ENCODE measurements around the gene DLX2. TPM values are rescaled to one million over a fixed set of nuclear protein-coding genes. Genes with fewer than 3 reads are reported as not detected.

The DLX2 gene
- total RNA-seq, 3 donors from 2014 or later (not counting 1 experiment from before 2014, with no cell fraction given), result 0.55 to 0.84 (median 0.78) TPM

DNA sequence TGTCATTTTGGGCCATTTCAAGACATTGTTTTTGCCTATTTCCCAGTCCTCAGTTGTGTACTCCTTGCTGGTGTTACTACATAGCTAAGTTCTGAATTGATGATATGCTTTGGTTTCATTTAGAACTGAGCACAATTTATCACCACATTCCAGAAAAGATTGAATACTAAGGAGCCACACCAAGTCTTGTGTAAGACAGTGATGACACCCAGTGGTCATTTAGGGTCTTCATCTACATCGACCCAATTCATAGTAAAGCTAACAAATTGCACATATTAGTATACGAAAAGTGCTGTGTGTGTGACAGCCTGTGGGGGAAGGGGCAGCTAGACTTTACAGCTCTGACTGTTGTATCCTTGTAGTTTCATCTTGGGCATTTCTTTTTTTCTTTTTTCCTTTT is 10.9 kb upstream of the DLX2 start:
- Mint-ChIP-seq H3K9me3 (no peaks in the 10 kb centered on the region), H3K36me3 (no peaks in the 10 kb centered on the region), H3K27ac (no peak overlapping the region), H3K4me3 (no peak overlapping the region), H3K4me1 (peaks cover 6 to 9% of the 10 kb centered on the region in 2 donors), H3K27me3 (ENCODE audit: low read depth in 2 of 2) (peaks cover 31 to 41% of the 10 kb centered on the region in 2 donors)
- Histone ChIP-seq H3K36me3 (ENCODE audit: control insufficient read depth, insufficient read depth, low read length) (no peaks in the 10 kb centered on the region), H3K9me3 (ENCODE audit: control insufficient read depth, insufficient read depth, low read length) (no peaks in the 10 kb centered on the region), H3K4me3 (ENCODE audit: low read length) (no peak overlapping the region), H3K4me1 (ENCODE audit: control insufficient read depth, insufficient read depth, low read length) (peaks cover 5% of the 10 kb centered on the region), H3K27me3 (ENCODE audit: control insufficient read depth, insufficient read depth, low read length) (peaks cover 14% of the 10 kb centered on the region), H3K27ac (ENCODE audit: low read length) (no peak overlapping the region)
- intact Hi-C loops (cut with micrococcal nuclease), result loop anchor here (5.0 kb wide), 1 partner anchor 301 kb away; no protein-coding TSS in a partner anchor
- peak in 1 of 2 donors; percentile 43 for DNase-seq
- ATAC-seq, result peak in 1 of 3 donors; percentile 42
- TF ChIP-seq, protein P1, sequence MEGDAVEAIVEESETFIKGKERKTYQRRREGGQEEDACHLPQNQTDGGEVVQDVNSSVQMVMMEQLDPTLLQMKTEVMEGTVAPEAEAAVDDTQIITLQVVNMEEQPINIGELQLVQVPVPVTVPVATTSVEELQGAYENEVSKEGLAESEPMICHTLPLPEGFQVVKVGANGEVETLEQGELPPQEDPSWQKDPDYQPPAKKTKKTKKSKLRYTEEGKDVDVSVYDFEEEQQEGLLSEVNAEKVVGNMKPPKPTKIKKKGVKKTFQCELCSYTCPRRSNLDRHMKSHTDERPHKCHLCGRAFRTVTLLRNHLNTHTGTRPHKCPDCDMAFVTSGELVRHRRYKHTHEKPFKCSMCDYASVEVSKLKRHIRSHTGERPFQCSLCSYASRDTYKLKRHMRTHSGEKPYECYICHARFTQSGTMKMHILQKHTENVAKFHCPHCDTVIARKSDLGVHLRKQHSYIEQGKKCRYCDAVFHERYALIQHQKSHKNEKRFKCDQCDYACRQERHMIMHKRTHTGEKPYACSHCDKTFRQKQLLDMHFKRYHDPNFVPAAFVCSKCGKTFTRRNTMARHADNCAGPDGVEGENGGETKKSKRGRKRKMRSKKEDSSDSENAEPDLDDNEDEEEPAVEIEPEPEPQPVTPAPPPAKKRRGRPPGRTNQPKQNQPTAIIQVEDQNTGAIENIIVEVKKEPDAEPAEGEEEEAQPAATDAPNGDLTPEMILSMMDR (IDR thresholded peaks at IDR 0.05), result no peak
- WGBS (ENCODE audit: insufficient coverage), result 33% methylated on average over 1 of the region's 2 CpGs

DNA sequence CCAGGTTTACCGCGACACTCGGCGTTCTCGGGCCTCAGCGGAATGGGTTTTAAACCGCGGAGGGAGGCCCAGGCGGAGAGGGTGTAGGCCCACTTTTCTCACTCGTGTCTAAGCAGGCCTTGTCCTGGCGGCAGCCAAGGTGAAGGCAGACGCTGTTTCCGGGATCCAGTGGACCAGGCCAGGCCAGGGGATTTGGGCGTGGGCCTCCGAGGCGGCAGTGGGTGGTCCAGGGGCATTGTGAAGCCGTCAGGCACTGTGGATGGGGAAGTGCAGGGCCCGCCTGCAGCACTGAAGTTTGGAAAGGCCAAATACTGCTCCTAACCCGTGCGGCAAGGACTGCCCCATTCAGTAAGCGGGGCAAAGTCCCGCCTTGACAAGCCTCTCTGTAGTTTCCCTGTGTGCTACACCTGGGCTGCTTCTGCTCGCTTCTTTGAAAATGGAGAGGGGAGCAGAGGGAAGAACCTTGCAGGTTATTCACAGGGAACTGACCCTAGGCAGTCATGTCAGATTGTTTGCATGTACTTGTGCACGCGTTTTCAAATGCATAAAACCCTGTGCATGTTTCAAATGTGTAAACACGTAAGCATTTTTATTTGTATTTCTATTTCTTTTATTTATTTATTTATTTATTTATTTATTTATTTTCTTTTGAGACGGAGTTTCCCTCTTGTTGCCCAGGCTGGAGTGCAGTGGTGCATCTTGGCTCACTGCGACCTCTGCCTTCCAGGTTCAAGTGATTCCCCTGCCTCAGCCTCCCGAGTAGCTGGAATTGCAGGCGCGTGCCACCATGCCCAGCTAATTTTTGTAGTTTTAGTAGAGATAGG is 7.5 kb upstream of the DLX2 start:
- Histone ChIP-seq H3K36me3 (ENCODE audit: control insufficient read depth, insufficient read depth, low read length) (no peaks in the 10 kb centered on the region), H3K4me3 (ENCODE audit: low read length) (no peak overlapping the region), H3K9me3 (ENCODE audit: control insufficient read depth, insufficient read depth, low read length) (no peaks in the 10 kb centered on the region), H3K27ac (ENCODE audit: low read length) (no peak overlapping the region), H3K4me1 (ENCODE audit: control insufficient read depth, insufficient read depth, low read length) (peaks cover 26% of the 10 kb centered on the region), H3K27me3 (ENCODE audit: control insufficient read depth, insufficient read depth, low read length) (peaks cover 47% of the 10 kb centered on the region)
- Mint-ChIP-seq H3K36me3 (no peaks in the 10 kb centered on the region), H3K9me3 (no peaks in the 10 kb centered on the region), H3K4me3 (no peak overlapping the region), H3K27me3 (ENCODE audit: low read depth in 2 of 2) (peaks cover 58 to 68% of the 10 kb centered on the region in 2 donors), H3K27ac (no peak overlapping the region), H3K4me1 (peaks cover 20 to 34% of the 10 kb centered on the region in 2 donors)
- 47% methylated on average over 30 of the region's 31 CpGs for WGBS (ENCODE audit: insufficient coverage)
- TF ChIP-seq, protein P1 (IDR thresholded peaks at IDR 0.05), result no peak
- DNase-seq, result no peak
- no peak for ATAC-seq
- intact Hi-C loops (cut with micrococcal nuclease), result loop anchor here (5.0 to 10.0 kb wide), 4 partner anchors 185 to 1295 kb away; partner anchors contain the start of genes GAD1 and HAT1

DNA sequence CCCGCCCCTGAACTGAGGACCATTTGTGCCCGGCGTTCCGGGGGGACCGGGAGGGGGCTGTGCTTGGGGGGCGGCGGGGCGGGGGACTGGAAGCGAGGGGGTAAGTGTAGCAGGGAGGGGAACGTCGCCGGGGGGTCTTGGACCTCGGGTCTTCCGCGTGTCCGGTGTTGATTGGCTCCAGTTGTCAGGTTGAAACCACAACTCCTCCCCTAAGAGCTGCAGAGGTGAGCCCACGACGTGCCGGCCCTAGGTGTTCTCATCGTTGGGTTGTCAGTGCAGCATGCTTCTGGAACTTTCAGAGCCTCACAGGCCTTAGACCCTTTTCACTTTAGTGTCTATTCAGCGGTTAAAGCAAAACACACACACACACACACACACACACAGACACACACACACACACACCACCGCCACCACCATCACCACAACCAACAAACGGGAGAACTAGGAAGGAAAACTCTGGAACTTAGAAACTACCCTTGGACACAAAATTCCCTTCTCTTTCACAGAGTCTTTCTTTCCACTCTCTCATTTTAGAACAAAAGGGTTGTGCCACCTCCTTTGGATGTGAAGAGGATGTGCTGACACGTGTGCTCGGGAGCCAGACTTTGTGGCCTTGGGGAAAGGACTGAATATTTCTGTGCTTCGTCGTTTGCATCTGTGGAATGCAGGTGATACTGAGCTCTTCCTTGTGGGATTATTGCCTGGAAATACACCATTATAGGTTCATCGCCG is 6.7 kb upstream of the DLX2 start:
- no peaks in the 10 kb centered on the region for H3K36me3 Mint-ChIP-seq
- H3K27me3 Mint-ChIP-seq (ENCODE audit: low read depth in 2 of 2), result peaks cover 57 to 65% of the 10 kb centered on the region in 2 donors
- Histone ChIP-seq H3K27ac (ENCODE audit: low read length) (no peak overlapping the region), H3K36me3 (ENCODE audit: control insufficient read depth, insufficient read depth, low read length) (no peaks in the 10 kb centered on the region), H3K9me3 (ENCODE audit: control insufficient read depth, insufficient read depth, low read length) (no peaks in the 10 kb centered on the region), H3K27me3 (ENCODE audit: control insufficient read depth, insufficient read depth, low read length) (peaks cover 53% of the 10 kb centered on the region), H3K4me1 (ENCODE audit: control insufficient read depth, insufficient read depth, low read length) (peaks cover 26% of the 10 kb centered on the region), H3K4me3 (ENCODE audit: low read length) (no peak overlapping the region)
- no peak for ATAC-seq
- H3K27ac Mint-ChIP-seq, result no peak overlapping the region
- TF ChIP-seq, protein P1 (IDR thresholded peaks at IDR 0.05), result no peak
- H3K4me3 Mint-ChIP-seq, result no peak overlapping the region
- intact Hi-C loops (cut with micrococcal nuclease), result loop anchor here (10.0 kb wide), 3 partner anchors 185 to 1295 kb away; partner anchors contain the start of genes GAD1 and HAT1
- DNase-seq, result no peak
- 27% methylated on average over 21 of the region's 29 CpGs for WGBS (ENCODE audit: insufficient coverage)
- no peaks in the 10 kb centered on the region for H3K9me3 Mint-ChIP-seq
- peaks cover 22 to 35% of the 10 kb centered on the region in 2 donors for H3K4me1 Mint-ChIP-seq
